Lower leg skin (tissue), 4 donors: Measurements from ENCODE around the gene ZBTB20. TPM values are rescaled to one million over a fixed set of nuclear protein-coding genes. Genes with fewer than 3 reads are reported as not detected.

Experiments used
- DNase-seq, 2 donors: peaks; one replicate each; pipeline ENCODE4 v3.0.0-alpha.2; 2019; ENCODE audit warnings: low spot score in 2 of 2
- H3K4me3 ChIP-seq: fragments of 200-600 bp; sonication (generic); 2 replicates; pipeline ENCODE4 v1.5.1; 2017; ENCODE audit warnings: mild to moderate bottlenecking, low read depth; ENCODE audit not compliant: poor library complexity, severe bottlenecking
- POLR2A ChIP-seq, 2 donors: fragments of 450-650 bp; IDR thresholded peaks; one replicate each; pipeline ENCODE4 v1.6.1; 2016 to 2017; ENCODE audit warnings: antibody characterized with exemption in 2 of 2, mild to moderate bottlenecking in 1 of 2, moderate library complexity in 1 of 2
- WGBS, 2 donors: methylation state at CpG; one replicate each; pipeline ENCODE4 v1.1.5; 2018; 5-methylcytosine and 5-hydroxymethylcytosine counted together
- intact Hi-C: fragments of 100-400 bp; cut with DNase I; formaldehyde crosslinking; loops from one replicate; pipeline ENCODE4 v1.15.0; 2023; ENCODE audit warnings: low total_unique reads
- total RNA-seq, 4 donors: library from RNA; depleted of rRNA; stranded (reverse); fragments of >200 nt; gene quantifications; one replicate each; pipeline ENCODE4 v1.1.0, GENCODE V29; 2016
- TF ChIP-seq, protein P1 (sequence below), 3 donors: fragments of 450-650 bp; IDR thresholded peaks; one replicate each; pipeline ENCODE4 v1.5.1; 2016; ENCODE audit warnings: antibody characterized with exemption in 3 of 3, mild to moderate bottlenecking in 3 of 3, moderate library complexity in 2 of 3

The ZBTB20 gene
- total RNA-seq, 4 donors from 2014 or later: 22.5 to 41.9 (median 33.1) TPM

DNA sequence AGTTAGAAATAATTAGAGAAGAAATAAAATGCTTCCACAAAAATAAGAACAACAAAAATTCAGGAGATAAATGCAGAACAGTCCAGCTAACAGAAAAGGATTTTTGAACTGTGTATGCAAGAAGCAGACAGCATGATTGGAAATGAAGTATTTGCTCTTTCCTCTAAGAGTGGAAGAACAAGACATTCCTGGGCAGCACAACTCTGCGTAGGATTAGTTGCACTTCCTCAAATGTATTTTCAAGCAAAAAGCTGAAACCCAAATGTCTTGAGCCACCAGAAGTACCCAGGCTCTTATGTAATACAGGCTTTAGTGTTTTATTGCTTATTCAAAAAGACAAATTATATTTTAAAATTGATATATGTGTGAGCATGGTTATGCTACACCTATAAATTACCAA lies 127.2 kb downstream of the ZBTB20 start:
- peak in 1 of 2 donors; percentile 25 for DNase-seq
- no peak for TF ChIP-seq POLR2A (IDR thresholded peaks at IDR 0.05)
- TF ChIP-seq, protein P1, sequence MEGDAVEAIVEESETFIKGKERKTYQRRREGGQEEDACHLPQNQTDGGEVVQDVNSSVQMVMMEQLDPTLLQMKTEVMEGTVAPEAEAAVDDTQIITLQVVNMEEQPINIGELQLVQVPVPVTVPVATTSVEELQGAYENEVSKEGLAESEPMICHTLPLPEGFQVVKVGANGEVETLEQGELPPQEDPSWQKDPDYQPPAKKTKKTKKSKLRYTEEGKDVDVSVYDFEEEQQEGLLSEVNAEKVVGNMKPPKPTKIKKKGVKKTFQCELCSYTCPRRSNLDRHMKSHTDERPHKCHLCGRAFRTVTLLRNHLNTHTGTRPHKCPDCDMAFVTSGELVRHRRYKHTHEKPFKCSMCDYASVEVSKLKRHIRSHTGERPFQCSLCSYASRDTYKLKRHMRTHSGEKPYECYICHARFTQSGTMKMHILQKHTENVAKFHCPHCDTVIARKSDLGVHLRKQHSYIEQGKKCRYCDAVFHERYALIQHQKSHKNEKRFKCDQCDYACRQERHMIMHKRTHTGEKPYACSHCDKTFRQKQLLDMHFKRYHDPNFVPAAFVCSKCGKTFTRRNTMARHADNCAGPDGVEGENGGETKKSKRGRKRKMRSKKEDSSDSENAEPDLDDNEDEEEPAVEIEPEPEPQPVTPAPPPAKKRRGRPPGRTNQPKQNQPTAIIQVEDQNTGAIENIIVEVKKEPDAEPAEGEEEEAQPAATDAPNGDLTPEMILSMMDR (IDR thresholded peaks at IDR 0.05): no peak
- intact Hi-C loops: no loop called here
- WGBS, 2 donors: 41 to 52% methylated on average over 1 of the region's 1 CpG
- no peak overlapping the region for H3K4me3 ChIP-seq

DNA sequence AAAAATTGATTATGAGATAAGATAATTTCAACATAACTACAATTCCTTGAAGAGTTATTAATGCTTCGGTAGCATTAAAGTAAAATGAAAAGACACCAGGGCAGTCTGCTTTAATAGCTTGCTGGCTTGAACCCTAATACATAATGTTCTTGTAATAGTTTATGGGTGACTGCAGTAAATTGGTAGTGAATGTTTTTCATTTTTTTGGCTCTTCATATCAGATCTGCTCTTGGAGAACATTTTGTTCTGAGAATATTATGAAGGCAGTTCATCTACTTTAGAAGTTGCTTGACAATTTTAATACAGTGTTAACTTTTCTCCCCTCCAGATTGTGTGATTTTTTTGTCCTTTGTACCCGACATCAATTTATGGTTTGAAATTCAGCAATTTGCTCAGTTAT lies 128.4 kb downstream of the ZBTB20 start:
- no peak for DNase-seq
- no peak overlapping the region for H3K4me3 ChIP-seq
- intact Hi-C loops: no loop called here
- 48 to 59% methylated on average over 2 of the region's 2 CpGs for WGBS, 2 donors
- TF ChIP-seq, protein P1 (IDR thresholded peaks at IDR 0.05): no peak
- no peak for TF ChIP-seq POLR2A (IDR thresholded peaks at IDR 0.05)

DNA sequence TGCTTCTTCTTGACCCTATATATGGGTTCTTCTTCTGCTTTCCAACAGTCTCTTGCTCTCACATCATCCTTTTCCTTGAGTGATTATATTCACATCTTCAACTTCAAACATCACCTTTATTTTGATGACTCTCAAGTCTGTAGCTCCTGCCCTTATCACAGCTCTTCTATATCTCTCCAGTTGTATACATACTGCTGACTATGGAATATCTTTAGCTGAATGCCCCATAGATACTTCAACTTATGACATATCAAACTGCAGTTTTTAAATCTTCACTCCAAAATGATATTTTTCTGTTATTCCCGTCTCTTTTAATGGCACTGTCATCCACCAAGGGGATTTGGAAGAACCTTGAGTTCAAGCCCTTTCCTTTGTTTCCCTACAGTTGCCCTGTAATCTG lies 139.1 kb downstream of the ZBTB20 start:
- no peak for DNase-seq
- no peak overlapping the region for H3K4me3 ChIP-seq
- TF ChIP-seq POLR2A (IDR thresholded peaks at IDR 0.05): no peak
- TF ChIP-seq, protein P1 (IDR thresholded peaks at IDR 0.05): no peak
- WGBS, 2 donors: 98 to 100% methylated on average over 1 of the region's 1 CpG
- intact Hi-C loops: no loop called here

DNA sequence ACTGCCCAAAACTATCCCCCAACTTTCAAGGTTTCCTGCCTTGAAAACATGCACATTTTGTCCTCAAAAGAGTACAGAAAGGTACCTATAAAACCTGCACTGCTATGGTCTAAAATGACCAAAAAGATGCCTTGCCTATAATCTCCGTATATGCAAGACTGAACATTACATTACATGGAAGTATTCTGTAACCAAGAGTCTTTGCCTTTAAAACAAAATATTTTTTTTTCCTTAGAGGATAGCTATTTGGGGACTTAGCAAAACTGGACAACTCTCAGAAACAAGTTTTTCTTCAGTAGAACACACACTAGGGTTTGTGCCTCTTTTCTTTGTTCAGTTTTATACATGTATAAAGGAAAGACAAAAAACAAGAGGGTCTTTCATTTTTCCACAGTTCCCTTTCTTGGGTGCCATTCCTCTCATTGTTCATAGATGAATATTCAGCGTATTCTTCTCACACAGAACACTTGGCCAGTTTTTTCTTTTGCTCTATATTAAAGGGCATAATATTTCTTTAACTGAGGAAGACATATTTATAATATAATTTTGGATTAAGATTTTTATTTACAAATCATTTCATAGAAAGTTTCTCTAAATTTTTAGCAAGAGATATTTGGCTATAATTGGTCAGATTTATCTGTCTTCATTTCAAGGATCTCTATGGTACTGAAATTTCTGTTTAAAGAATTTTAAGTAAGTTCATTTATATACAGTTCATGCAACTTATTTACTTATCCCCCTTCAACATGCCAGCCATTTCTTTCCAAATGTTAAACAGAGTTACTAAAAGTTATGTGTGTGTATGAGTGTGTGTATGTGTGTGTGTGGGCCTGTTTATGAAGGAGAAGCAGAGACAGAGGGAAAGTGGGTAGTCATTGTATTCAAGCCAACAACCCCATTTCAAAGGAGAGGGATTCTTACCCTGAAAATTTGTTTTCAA lies 142.6 kb downstream of the ZBTB20 start:
- 88 to 93% methylated on average over 2 of the region's 2 CpGs for WGBS, 2 donors
- TF ChIP-seq, protein P1 (IDR thresholded peaks at IDR 0.05): no peak
- no peak for TF ChIP-seq POLR2A (IDR thresholded peaks at IDR 0.05)
- DNase-seq: no peak
- intact Hi-C loops: no loop called here
- no peak overlapping the region for H3K4me3 ChIP-seq

DNA sequence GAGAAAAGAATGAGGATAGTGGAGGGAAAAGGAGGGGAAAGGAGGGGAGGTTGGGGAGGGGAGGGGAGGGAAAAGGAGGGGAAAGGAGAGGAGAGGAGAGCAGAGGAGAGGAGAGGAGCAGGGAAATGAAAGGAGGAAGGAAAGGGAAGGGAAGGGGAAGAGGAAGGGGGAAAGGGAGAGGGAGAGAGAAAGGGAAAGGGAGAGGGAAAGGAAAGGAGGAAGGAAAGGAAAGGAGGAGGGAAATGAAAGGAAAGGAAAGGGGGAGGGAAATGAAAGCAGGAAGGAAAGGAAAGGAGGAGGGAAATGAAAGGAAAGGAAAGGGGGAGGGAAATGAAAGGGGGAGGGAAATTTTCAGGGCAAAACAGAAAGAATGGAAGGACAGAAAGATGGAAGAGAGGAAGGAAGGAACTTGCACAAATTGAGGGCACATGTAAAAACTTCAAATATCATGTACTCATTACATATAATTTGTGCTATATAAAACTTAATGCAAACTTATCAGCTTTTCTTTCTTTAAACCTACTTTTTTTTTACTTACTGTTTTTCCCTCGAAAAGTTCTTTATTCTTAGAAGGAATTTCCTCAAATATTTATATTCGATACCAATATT lies 148.0 kb downstream of the ZBTB20 start:
- WGBS, 2 donors: 97 to 98% methylated on average over 2 of the region's 2 CpGs
- TF ChIP-seq, protein P1 (IDR thresholded peaks at IDR 0.05): no peak
- intact Hi-C loops: no loop called here
- DNase-seq: no peak
- no peak overlapping the region for H3K4me3 ChIP-seq
